Panc1 (cell line): ENCODE results near the gene TSPOAP1. TPM values are rescaled to one million over a fixed set of nuclear protein-coding genes. Genes with fewer than 3 reads are reported as not detected.

Experiments used
- ATAC-seq: fragments of 200-7000 bp; cut with Tn5 transposase; 2 replicates; pipeline ENCODE4 v1.9.1; 2020; ENCODE audit warnings: mild to moderate bottlenecking, moderate library complexity
- BruUV-seq: library from RNA; stranded (reverse); fragments of 400-500 nt; replicated peaks from 2 replicates; lab custom pipeline; 2021; lab: Mats Ljungman, UMichigan
- CTCF ChIA-PET: fragments of 300-600 bp; sonication (Branson Sonifier 250); formaldehyde crosslinking; loops from one replicate; lab custom pipeline; 2022; ENCODE audit warnings: antibody characterized with exemption; lab: Charles Lee
- POLR2A ChIA-PET: fragments of 300-600 bp; sonication (Branson Sonifier 250); formaldehyde crosslinking; loops from one replicate; lab custom pipeline; 2022; ENCODE audit warnings: antibody characterized with exemption; lab: Charles Lee
- DNase-seq: peaks from one replicate; pipeline ENCODE4 v3.0.0-alpha.2; 2010; ENCODE audit warnings: low read depth, low spot score
- H3K27ac ChIP-seq: 2 replicates; pipeline ENCODE4 v1.5.1; 2011; ENCODE audit warnings: mild to moderate bottlenecking, low read length, inconsistent platforms
- H3K27me3 ChIP-seq: fragments of 200-500 bp; sonication (Bioruptor generic); 2 replicates; pipeline ENCODE4 v1.6.0; 2014; ENCODE audit warnings: low read length, inconsistent platforms; ENCODE audit not compliant: control insufficient read depth, insufficient read depth
- H3K36me3 ChIP-seq: fragments of 200-500 bp; sonication (Bioruptor generic); 2 replicates; pipeline ENCODE4 v1.5.1; 2014; ENCODE audit warnings: inconsistent platforms, mild to moderate bottlenecking, low read length, moderate library complexity; ENCODE audit not compliant: control insufficient read depth, insufficient read depth
- H3K4me1 ChIP-seq: 2 replicates; pipeline ENCODE4 v1.5.1; 2011; ENCODE audit warnings: inconsistent platforms, mild to moderate bottlenecking, low read length, moderate library complexity; ENCODE audit not compliant: control insufficient read depth, insufficient read depth
- H3K4me3 ChIP-seq, 2 experiments: 2 replicates each; pipeline ENCODE4 v1.5.1; 2011 to 2012; ENCODE audit warnings: low read depth in 2 of 2, low read length in 2 of 2, mild to moderate bottlenecking in 2 of 2, inconsistent platforms in 1 of 2, moderate library complexity in 1 of 2
- H3K9me3 ChIP-seq: fragments of 200-500 bp; sonication (Bioruptor generic); 2 replicates; pipeline ENCODE4 v1.5.1; 2014; ENCODE audit warnings: low read depth, mild to moderate bottlenecking, inconsistent platforms, low read length, moderate library complexity; ENCODE audit not compliant: control insufficient read depth, insufficient read depth
- POLR2AphosphoS5 ChIP-seq: IDR thresholded peaks from 2 replicates; pipeline ENCODE4 v1.6.1; 2012; ENCODE audit warnings: mild to moderate bottlenecking, low read depth, low read length, moderate library complexity
- SIN3A ChIP-seq: IDR thresholded peaks from 2 replicates; pipeline ENCODE4 v1.6.1; 2012; ENCODE audit warnings: low read depth, mild to moderate bottlenecking, low read length, moderate library complexity, borderline replicate concordance; ENCODE audit not compliant: insufficient read depth
- TCF7L2 ChIP-seq: IDR thresholded peaks from 2 replicates; pipeline ENCODE4 v1.6.1; 2011; ENCODE audit warnings: mild to moderate bottlenecking, low read depth, low read length, inconsistent platforms
- in situ Hi-C: cut with HindIII; loops from 2 replicates; pipeline ENCODE4 v1.10.0; 2016; ENCODE audit warnings: low sequenced_read_pairs, low pct_unique_long_range_greater_than_20kb
- intact Hi-C: fragments of 100-400 bp; cut with micrococcal nuclease; formaldehyde crosslinking; loops from one replicate; pipeline ENCODE4 v1.10.0; 2022; ENCODE audit not compliant: unreplicated experiment
- total RNA-seq: library from RNA; stranded (reverse); gene quantifications from one replicate; pipeline ENCODE4 v1.2.1, GENCODE V29; 2021; ENCODE audit not compliant: unreplicated experiment
- TF ChIP-seq, protein P1 (sequence below), 2 experiments: IDR thresholded peaks; 2 replicates each; pipeline ENCODE4 v1.6.1; 2011 to 2012; ENCODE audit warnings: low read depth in 2 of 2, control low read depth in 1 of 2, low read length in 1 of 2, mild to moderate bottlenecking in 1 of 2, moderate library complexity in 1 of 2; ENCODE audit not compliant: insufficient read depth in 1 of 2
- TF ChIP-seq, protein P2 (sequence below): fragments of 450-650 bp; IDR thresholded peaks from 2 replicates; pipeline ENCODE4 v1.5.1; 2017; ENCODE audit warnings: mild to moderate bottlenecking

The TSPOAP1 gene
- total RNA-seq, 1 experiment from 2014 or later = 0.05 TPM

DNA sequence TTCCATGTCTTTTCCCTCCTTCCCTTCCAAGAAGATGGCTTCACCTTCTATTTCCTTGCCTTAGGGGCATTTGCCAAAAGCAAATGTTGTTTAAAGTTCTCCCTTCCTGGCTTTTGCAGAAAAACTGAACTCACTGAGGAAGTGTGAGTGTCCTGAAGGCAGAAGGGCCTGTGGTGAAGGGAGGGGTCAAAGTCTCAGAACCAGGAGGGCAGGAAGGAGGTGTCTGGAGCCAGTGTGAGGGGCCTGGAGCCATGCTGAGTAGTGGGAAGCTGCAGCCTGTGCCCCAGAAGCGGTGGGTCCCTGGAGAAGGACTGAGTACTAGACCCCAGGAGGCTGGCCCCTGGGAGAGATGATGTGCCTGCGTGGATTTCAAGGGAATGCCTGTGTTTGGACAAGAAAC, 47.2 kb upstream of the TSPOAP1 start:
- Histone ChIP-seq H3K36me3 (no peaks in the 10 kb centered on the region), H3K9me3 (no peaks in the 10 kb centered on the region), H3K4me3 (no peak overlapping the region), H3K27me3 (no peaks in the 10 kb centered on the region), H3K4me1 (no peaks in the 10 kb centered on the region), H3K27ac (no peak overlapping the region)
- in situ Hi-C loops (no loop called here), intact Hi-C loops (no loop called here)
- TF ChIP-seq, protein P1, sequence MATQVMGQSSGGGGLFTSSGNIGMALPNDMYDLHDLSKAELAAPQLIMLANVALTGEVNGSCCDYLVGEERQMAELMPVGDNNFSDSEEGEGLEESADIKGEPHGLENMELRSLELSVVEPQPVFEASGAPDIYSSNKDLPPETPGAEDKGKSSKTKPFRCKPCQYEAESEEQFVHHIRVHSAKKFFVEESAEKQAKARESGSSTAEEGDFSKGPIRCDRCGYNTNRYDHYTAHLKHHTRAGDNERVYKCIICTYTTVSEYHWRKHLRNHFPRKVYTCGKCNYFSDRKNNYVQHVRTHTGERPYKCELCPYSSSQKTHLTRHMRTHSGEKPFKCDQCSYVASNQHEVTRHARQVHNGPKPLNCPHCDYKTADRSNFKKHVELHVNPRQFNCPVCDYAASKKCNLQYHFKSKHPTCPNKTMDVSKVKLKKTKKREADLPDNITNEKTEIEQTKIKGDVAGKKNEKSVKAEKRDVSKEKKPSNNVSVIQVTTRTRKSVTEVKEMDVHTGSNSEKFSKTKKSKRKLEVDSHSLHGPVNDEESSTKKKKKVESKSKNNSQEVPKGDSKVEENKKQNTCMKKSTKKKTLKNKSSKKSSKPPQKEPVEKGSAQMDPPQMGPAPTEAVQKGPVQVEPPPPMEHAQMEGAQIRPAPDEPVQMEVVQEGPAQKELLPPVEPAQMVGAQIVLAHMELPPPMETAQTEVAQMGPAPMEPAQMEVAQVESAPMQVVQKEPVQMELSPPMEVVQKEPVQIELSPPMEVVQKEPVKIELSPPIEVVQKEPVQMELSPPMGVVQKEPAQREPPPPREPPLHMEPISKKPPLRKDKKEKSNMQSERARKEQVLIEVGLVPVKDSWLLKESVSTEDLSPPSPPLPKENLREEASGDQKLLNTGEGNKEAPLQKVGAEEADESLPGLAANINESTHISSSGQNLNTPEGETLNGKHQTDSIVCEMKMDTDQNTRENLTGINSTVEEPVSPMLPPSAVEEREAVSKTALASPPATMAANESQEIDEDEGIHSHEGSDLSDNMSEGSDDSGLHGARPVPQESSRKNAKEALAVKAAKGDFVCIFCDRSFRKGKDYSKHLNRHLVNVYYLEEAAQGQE (IDR thresholded peaks at IDR 0.05; ENCODE audit: insufficient read depth in 1 of 2, low read depth in 2 of 2, low read length in 1 of 2) = no peak
- TF ChIP-seq POLR2AphosphoS5 (no peak), TCF7L2 (no peak), SIN3A (no peak)
- TF ChIP-seq, protein P2, sequence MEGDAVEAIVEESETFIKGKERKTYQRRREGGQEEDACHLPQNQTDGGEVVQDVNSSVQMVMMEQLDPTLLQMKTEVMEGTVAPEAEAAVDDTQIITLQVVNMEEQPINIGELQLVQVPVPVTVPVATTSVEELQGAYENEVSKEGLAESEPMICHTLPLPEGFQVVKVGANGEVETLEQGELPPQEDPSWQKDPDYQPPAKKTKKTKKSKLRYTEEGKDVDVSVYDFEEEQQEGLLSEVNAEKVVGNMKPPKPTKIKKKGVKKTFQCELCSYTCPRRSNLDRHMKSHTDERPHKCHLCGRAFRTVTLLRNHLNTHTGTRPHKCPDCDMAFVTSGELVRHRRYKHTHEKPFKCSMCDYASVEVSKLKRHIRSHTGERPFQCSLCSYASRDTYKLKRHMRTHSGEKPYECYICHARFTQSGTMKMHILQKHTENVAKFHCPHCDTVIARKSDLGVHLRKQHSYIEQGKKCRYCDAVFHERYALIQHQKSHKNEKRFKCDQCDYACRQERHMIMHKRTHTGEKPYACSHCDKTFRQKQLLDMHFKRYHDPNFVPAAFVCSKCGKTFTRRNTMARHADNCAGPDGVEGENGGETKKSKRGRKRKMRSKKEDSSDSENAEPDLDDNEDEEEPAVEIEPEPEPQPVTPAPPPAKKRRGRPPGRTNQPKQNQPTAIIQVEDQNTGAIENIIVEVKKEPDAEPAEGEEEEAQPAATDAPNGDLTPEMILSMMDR = no peak
- CTCF ChIA-PET = no interaction called here
- no TSS peak for BruUV-seq
- ATAC-seq (no peak), DNase-seq (no peak)
- POLR2A ChIA-PET = no interaction called here

DNA sequence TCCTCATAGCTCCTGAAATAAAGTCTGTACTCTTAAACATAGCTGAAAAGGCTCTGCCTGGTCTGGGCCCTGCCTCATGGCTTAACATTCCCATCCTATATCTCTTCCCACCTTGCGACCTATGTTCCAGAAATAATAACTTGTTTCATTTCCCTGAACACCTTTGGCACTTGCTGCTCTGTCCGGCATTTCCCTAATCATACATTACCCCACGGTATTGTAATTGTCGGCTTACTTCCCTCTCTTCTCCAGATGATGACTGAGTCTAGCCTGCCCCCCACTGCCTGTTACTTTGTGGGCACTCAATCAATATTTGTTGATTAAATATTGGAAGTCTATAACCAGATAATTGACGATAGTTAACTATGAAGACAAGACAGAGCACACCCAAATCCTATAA, 46.7 kb upstream of the TSPOAP1 start:
- in situ Hi-C loops (no loop called here), intact Hi-C loops (no loop called here)
- H3K36me3 ChIP-seq = no peaks in the 10 kb centered on the region
- H3K9me3 ChIP-seq = no peaks in the 10 kb centered on the region
- BruUV-seq = no TSS peak
- no peaks in the 10 kb centered on the region for H3K4me1 ChIP-seq
- TF ChIP-seq, protein P1 (IDR thresholded peaks at IDR 0.05; ENCODE audit: insufficient read depth in 1 of 2, low read depth in 2 of 2, low read length in 1 of 2) = no peak
- TF ChIP-seq TCF7L2 (no peak), POLR2AphosphoS5 (no peak), SIN3A (no peak)
- TF ChIP-seq, protein P2 = no peak
- H3K27ac ChIP-seq = no peak overlapping the region
- H3K27me3 ChIP-seq = no peaks in the 10 kb centered on the region
- ChIA-PET CTCF (no interaction called here), POLR2A (no interaction called here)
- no peak for ATAC-seq
- no peak for DNase-seq
- H3K4me3 ChIP-seq = no peak overlapping the region
